Pons (tissue), 1 donor: ENCODE results near the gene HOXD3.
A peak's percentile ranks its signal among the peaks of the same experiment; 100 is the strongest.

ENCODE experiments used
- DNase-seq: peaks from one replicate; pipeline ENCODE4 v3.0.0-alpha.2; 2016; ENCODE audit warnings: low spot score

HOXD3 gene

DNA sequence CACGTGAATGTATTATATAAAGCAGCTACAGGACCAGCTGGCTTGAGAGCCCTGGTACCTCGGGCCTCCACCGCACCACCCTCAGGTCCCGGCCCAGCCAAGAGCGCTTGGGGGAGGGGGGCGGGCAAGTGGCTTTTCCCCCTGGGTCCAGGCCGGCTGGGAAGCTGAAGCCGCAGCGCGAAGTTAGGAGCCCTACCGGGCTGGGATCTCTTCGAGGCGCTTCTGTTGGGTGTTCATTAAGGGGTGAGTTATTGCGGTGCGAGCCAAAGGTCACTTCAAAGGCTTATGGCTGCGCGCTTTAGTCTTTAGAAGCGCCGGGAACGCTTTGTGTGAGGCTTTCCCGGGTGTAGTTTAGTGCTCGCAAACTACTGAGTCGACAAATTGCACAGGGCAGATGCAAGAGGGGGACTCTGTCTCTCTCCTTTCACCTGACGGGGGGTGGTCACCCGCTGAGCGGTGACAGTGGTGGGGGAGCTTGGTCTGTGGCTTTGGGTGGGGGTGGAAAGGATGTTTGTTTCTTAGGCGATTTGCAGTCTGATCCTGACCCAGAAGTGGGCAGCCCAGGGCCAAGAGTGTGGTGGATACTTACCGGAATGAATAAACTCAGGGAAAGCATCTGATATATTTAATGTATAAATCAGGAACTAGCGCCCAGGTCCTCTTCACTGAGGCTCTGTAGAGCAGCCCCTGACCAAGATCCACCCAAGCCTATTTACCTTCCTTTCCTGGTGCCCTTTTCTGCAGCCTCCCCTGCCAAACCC lies 6.0 kb downstream of the HOXD3 start:
- DNase-seq, result no peak

DNA sequence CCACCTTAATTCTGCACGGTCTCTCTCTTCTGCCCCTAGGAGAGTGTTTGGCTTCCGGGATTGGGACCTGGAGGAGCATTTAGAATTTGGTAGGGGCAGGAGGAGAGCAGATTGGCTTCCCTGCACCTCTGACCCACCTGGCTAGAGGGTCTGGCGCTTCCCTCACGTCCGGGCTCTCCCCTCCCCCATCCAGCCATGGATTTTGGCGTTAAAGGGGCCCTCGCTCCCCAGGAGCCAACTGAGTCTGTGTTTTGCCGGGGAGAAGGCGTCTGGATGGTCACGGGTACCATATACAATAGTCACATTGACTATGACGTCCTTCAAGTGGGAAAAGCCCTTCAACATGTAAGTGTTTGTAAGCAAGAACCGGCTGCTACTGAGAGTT lies 6.6 kb downstream of the HOXD3 start:
- no peak for DNase-seq

- no peak for DNase-seq
Observed at GRCh38 chr2:176164201-176164600, 7.1 kb downstream of the HOXD3 start.

GRCh38 chr2:176164611-176165369 lies 7.7 kb downstream of the HOXD3 start:
- DNase-seq, result no peak

DNA sequence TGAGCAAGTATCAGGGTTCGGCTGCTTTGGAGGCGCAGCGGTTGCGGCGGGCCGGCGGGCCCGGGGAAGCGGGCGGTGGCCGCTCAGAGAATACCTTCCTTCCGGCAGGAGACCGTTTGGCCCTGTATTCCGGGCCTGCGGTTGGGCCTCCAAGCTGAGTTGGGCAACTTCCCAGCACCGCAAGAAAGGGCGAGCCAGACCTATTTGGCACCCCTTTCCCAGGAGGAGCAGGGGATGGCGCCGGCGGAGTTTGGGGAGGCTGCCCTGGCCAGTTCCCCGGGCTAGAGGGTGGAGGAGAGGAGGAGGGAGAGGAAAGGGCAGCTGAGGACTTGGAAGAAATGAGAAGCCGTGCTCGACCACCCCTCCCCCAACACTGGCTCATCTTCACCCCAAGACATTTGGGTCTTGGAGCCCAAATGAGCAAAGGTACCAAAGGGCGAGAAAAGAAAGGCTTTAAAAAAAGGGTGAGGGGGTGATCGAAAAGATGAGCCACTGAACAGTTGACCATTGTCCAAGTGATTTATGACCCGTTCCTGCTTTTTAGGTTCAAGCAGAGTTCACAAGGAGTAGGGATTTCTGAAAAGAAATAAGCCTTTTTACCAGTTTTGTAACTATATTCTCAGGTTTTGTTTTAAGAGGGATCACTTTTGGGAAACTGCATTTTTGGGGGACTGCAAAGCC lies 8.4 kb downstream of the HOXD3 start:
- DNase-seq, result no peak

GRCh38 chr2:176166272-176166671 lies 9.2 kb downstream of the HOXD3 start:
- no peak for DNase-seq

DNA sequence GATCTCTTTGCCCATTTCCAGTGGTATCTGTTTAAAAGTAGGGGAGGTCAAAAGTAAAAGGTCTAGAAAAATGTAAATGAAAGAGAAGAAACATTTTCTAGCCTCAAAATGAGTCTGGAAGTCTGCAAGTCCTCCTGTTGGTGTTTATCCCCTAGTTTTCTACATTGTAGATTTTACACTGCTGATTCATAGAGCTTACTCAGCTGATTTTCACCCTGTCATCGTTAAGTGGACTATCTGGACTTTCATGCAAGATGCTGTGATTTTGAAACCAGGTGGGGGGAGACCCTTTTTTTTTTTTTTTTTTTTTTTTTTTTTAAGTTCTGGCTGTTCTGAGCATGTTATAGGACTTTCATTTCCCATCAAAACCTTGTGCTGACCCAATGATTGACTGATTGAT lies 10.3 kb downstream of the HOXD3 start:
- DNase-seq, result no peak

- no peak for DNase-seq
Observed at GRCh38 chr2:176169181-176169580, 12.1 kb downstream of the HOXD3 start.

DNA sequence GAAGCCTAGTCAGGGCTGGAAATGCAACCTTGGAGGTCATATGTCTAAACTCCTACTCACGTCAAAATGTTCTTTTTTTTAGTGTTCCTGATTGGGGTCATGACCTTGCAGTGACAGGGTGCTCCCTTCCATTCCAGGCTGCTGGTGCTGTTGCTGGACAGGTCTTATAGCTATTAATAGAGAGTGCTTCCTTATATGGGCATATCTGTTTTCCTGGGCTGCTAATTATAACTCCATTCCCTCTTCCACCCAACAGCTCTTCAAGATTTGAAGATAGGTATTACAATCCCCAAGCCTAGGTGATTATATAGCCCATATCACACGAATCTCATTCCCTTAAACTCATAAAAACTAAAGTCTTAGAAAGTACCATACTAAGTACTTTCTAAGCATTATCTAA lies 12.6 kb downstream of the HOXD3 start:
- no peak for DNase-seq

DNA sequence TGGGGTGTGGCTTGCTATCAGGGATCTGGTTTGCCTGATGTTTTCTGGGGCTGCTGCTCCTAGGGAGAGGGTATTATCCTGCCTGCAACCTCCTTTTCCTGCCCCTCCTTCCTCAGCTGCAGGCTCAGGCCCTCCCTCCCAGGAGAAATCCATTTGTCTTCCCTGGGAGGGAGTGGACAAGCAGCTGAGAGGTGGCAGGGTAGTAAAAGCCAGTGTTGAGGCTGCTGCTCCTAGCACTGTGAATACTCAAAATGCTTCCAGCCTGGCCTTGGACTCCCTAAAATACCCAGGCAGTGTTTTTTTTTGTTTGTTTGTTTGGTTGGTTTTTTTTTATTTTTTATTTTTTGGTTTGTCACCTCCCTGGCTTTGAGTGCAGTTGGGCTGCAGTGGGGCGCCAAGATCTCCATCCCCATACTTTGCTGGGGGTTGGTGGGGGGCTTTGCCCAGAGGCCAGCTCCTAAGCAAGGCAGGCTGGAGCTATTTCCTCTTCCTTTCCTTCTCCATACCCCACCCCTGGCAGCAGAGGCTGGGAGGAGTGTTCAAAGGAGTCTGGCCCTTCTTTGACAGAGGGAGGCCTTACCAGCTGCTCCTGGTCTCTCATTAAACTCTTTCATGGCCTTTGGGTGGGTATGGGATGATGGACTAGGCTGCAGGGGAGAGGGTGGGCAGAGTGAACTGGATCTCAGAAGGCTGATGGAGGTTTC lies 13.6 kb downstream of the HOXD3 start:
- DNase-seq, result no peak

GRCh38 chr2:176171351-176172006 lies 14.4 kb downstream of the HOXD3 start:
- peak; percentile 58 for DNase-seq

DNA sequence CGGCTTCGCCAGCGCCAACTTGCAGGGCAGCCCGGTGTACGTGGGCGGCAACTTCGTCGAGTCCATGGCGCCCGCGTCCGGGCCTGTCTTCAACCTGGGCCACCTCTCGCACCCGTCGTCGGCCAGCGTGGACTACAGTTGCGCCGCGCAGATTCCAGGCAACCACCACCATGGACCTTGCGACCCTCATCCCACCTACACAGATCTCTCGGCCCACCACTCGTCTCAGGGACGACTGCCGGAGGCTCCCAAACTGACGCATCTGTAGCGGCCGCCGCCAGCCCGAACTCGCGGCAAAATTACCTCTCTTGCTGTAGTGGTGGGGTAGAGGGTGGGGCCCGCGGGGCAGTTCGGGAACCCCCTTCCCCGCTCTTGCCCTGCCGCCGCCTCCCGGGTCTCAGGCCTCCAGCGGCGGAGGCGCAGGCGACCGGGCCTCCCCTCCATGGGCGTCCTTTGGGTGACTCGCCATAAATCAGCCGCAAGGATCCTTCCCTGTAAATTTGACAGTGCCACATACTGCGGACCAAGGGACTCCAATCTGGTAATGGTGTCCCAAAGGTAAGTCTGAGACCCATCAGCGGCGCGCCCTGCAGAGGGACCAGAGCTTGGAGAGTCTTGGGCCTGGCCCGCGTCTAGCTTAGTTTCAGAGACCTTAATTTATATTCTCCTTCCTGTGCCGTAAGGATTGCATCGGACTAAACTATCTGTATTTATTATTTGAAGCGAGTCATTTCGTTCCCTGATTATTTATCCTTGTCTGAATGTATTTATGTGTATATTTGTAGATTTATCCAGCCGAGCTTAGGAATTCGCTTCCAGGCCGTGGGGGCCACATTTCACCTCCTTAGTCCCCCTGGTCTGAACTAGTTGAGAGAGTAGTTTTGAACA lies 15.1 kb downstream of the HOXD3 start:
- DNase-seq, result peak; percentile 52

- peak; percentile 46 for DNase-seq
Observed at GRCh38 chr2:176172895-176173566, 15.9 kb downstream of the HOXD3 start.

DNA sequence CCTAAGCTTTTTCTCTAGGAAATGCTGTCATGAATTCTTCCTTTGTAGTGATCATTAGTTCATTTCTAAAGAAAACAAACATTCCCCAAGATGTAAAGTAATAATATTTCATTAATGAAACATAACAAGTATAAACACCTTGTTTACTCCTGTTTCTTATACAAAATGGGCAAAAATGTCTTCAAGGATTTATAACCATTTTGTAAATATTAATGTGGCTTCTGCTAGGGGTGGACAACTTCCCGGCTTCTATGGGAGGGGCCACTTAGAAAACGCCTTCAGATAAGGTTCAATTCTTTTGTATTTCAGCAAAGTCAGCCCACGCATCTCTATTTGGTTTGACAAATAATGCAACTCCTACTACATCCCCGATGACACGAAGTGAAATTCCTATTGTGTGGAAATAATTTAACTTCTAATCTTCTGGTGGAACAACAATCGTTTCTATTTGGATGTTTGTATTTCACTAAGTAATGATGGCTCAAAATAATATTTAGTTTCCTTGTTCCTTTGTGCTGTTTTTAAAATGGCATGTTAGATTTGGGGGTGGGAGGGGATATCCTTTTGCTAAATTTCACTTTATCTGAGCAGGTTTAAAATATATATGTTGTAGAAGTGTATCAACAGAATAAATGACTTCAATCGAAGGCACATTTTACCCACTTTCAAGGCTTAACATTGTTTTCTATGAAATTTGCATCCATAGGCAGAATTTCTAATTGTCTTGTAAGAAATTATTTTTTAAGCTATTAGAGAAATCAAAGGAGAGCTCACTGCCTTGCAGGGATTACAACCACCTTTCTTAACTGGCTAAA lies 16.7 kb downstream of the HOXD3 start:
- peak; percentile 40 for DNase-seq

DNA sequence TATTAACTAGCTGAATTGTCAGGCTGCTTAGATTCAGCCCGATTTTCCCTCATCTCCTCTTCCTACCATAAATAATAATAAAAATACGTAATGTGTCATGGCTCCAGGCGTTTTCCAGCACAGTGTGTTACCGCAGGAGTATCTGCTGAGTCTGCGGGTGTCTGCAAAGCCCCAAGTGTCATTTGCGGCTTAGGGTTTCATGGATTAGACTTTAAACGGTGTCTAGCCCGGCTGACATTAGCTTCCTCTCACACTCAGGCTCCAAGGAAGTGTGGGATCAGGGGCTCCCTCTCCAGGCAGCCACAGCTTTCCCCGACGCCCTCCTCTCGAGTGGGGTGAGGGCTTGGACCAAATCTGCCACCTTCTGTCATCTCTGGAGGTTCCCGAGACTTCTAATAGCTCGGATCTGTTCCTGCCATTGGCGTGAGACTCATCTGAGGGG lies 17.3 kb downstream of the HOXD3 start:
- peak; percentile 81 for DNase-seq

DNA sequence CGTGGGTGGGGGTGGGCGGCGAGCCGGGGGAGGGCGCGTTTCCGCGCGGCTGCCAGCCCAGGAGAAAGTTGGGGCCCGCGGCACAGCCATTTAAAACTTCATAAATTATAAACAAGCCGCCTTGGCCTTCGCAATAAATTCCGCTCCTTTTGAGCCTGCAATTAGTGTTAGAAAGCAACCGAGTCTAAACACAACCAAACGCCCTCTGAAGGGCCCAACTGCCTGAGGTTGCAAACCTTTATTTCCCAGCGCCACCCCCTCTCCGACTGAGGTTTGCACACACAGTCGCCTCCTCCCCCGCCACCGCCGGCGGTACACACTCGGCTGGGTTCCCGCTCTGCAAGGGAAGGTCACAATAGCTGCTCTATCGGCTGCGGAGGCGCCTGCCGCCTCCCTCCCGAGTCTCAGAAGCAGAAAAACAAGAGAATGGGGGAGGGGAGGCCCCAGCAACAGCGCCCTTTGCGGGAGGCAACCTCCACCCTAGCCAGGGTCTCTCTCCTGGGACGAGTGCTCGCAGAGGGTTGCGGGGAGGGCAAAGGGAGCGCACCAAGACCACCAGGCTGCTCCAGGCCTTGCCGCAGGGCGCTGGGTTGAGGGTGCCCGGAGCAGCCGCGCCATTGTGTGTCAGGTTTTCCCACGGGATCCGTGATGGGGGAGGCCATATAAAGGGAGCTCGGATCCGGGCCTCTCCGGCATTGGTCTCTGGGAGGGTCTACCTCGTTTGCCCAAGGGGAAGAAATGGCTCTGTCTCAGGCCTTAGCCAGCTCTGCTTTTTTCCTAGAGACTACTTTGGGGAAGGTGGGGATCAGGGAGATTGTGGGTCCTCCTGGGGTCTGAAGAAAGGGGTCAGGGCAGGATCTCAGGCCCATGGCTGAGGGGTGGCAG lies 18.0 kb downstream of the HOXD3 start:
- DNase-seq, result peak; percentile 92

GRCh38 chr2:176175709-176176607 lies 18.9 kb downstream of the HOXD3 start:
- DNase-seq, result peak; percentile 57
